ENCODE measurements around the gene ALK. TPM values are rescaled to one million over a fixed set of nuclear protein-coding genes. Genes with fewer than 3 reads are reported as not detected.

ALK gene
- total RNA-seq, 3 donors from 2014 or later = 0.07 to 2.4 (median 0.09) TPM

- H3K4me1 ChIP-seq (ENCODE audit: low read depth) = no peaks in the 10 kb centered on the region
- DNase-seq = no peak
- no peak overlapping the region for H3K4me3 ChIP-seq
- intact Hi-C loops (cut with DNase I, micrococcal nuclease) = no loop called here
- no peaks in the 10 kb centered on the region for H3K9me3 ChIP-seq
- H3K36me3 ChIP-seq (ENCODE audit: low read depth) = no peaks in the 10 kb centered on the region
- ATAC-seq = no peak
- TF ChIP-seq CTCF (IDR thresholded peaks at IDR 0.05) = no peak
Observed at GRCh38 chr2:29353403-29353991, 567.9 kb downstream of the ALK start.

- H3K4me1 ChIP-seq (ENCODE audit: low read depth) = no peaks in the 10 kb centered on the region
- no peak for ATAC-seq
- intact Hi-C loops (cut with DNase I, micrococcal nuclease) = no loop called here
Observed at GRCh38 chr2:29351916-29352591, 569.3 kb downstream of the ALK start.

GRCh38 chr2:29351248-29351647, 570.1 kb downstream of the ALK start:
- no peak for ATAC-seq

More at GRCh38 chr2:29351916-29352591, 569.3 kb downstream of the ALK start:
- no peak for DNase-seq
- TF ChIP-seq CTCF (IDR thresholded peaks at IDR 0.05) = no peak
- Histone ChIP-seq H3K36me3 (ENCODE audit: low read depth) (no peaks in the 10 kb centered on the region), H3K4me3 (no peak overlapping the region), H3K9me3 (no peaks in the 10 kb centered on the region)

GRCh38 chr2:29349316-29350030, 571.9 kb downstream of the ALK start:
- no peaks in the 10 kb centered on the region for H3K9me3 ChIP-seq
- DNase-seq (no peak), ATAC-seq (no peak)
- TF ChIP-seq CTCF (IDR thresholded peaks at IDR 0.05) = no peak
- intact Hi-C loops (cut with DNase I, micrococcal nuclease) = no loop called here
- H3K36me3 ChIP-seq (ENCODE audit: low read depth) = no peaks in the 10 kb centered on the region
- no peak overlapping the region for H3K4me3 ChIP-seq
- H3K4me1 ChIP-seq (ENCODE audit: low read depth) = no peaks in the 10 kb centered on the region

More at GRCh38 chr2:29351248-29351647, 570.1 kb downstream of the ALK start:
- intact Hi-C loops (cut with DNase I, micrococcal nuclease) = no loop called here
- Histone ChIP-seq H3K4me3 (no peak overlapping the region), H3K9me3 (no peaks in the 10 kb centered on the region), H3K36me3 (ENCODE audit: low read depth) (no peaks in the 10 kb centered on the region), H3K4me1 (ENCODE audit: low read depth) (no peaks in the 10 kb centered on the region)
- no peak for TF ChIP-seq CTCF (IDR thresholded peaks at IDR 0.05)
- DNase-seq = no peak

GRCh38 chr2:29347774-29348461, 573.5 kb downstream of the ALK start:
- intact Hi-C loops (cut with DNase I, micrococcal nuclease) = no loop called here

More at GRCh38 chr2:29347774-29348461, 573.5 kb downstream of the ALK start:
- Histone ChIP-seq H3K36me3 (ENCODE audit: low read depth) (no peaks in the 10 kb centered on the region), H3K4me1 (ENCODE audit: low read depth) (no peaks in the 10 kb centered on the region), H3K4me3 (no peak overlapping the region), H3K9me3 (no peaks in the 10 kb centered on the region)
- DNase-seq = no peak
- no peak for TF ChIP-seq CTCF (IDR thresholded peaks at IDR 0.05)
- ATAC-seq = no peak

All from mucosa of descending colon (tissue), 3 donors.